GM21528 (cell line): ENCODE results near the gene GLRA3.
"Not testable (repeated sequence)": the region's sequence is repeated elsewhere in the genome, so short reads cannot be mapped to it uniquely, and the experiment has no call there.

Experiments used
- ATAC-seq: cut with Tn5 transposase; IDR thresholded peaks from one replicate; pipeline ENCODE4 v1.9.1; 2021; ENCODE audit warnings: mild to moderate bottlenecking, moderate library complexity; ENCODE audit not compliant: unreplicated experiment, low FRiP score

GLRA3 gene

GRCh38 chr4:174828845-174829701 lies at the start of gene GLRA3:
GLRA3 (minus strand) TSS chr4:174829247; CDS start chr4:174828811, 436 bp downstream.
- peak; percentile 93 for ATAC-seq

GRCh38 chr4:174874898-174875297 lies 45.9 kb upstream of the GLRA3 start:
- no peak for ATAC-seq

- no peak for ATAC-seq
Measured at GRCh38 chr4:174873931-174874330, 44.9 kb upstream of the GLRA3 start.

GRCh38 chr4:174873146-174873545 lies 44.1 kb upstream of the GLRA3 start:
- not testable (repeated sequence) for ATAC-seq

- ATAC-seq, result no peak
Measured at GRCh38 chr4:174871407-174871806, 42.4 kb upstream of the GLRA3 start.

- no peak for ATAC-seq
Measured at GRCh38 chr4:174870311-174870710, 41.3 kb upstream of the GLRA3 start.

- ATAC-seq, result no peak
Measured at GRCh38 chr4:174869339-174869738, 40.3 kb upstream of the GLRA3 start.

- ATAC-seq, result no peak
Measured at GRCh38 chr4:174867903-174868302, 38.9 kb upstream of the GLRA3 start.

GRCh38 chr4:174865418-174865985 lies 36.5 kb upstream of the GLRA3 start:
- no peak for ATAC-seq

GRCh38 chr4:174864031-174864430 lies 35.0 kb upstream of the GLRA3 start:
- ATAC-seq, result no peak

- no peak for ATAC-seq
Measured at GRCh38 chr4:174860588-174860987, 31.5 kb upstream of the GLRA3 start.

GRCh38 chr4:174859904-174860303 lies 30.9 kb upstream of the GLRA3 start:
- no peak for ATAC-seq

GRCh38 chr4:174856926-174857800 lies 28.1 kb upstream of the GLRA3 start:
- no peak for ATAC-seq

- no peak for ATAC-seq
Measured at GRCh38 chr4:174855050-174855449, 26.0 kb upstream of the GLRA3 start.

GRCh38 chr4:174853629-174854028 lies 24.6 kb upstream of the GLRA3 start:
- no peak for ATAC-seq

- no peak for ATAC-seq
Measured at GRCh38 chr4:174848596-174848995, 19.5 kb upstream of the GLRA3 start.

GRCh38 chr4:174847801-174848427 lies 18.9 kb upstream of the GLRA3 start:
- ATAC-seq, result no peak

GRCh38 chr4:174835536-174835935 lies 6.5 kb upstream of the GLRA3 start:
- no peak for ATAC-seq

- ATAC-seq, result no peak
Measured at GRCh38 chr4:174834477-174834876, 5.4 kb upstream of the GLRA3 start.

- no peak for ATAC-seq
Measured at GRCh38 chr4:174826660-174827059, 2.4 kb downstream of the GLRA3 start.

GRCh38 chr4:174815282-174815681 lies 13.8 kb downstream of the GLRA3 start:
- no peak for ATAC-seq
